NCI-H774 (cell line): ENCODE data around the gene SLC9C1.

Experiments
- DNase-seq: peaks from one replicate; lab custom pipeline; 2025; lab: John Stamatoyannopoulos, UW

SLC9C1 gene

DNA sequence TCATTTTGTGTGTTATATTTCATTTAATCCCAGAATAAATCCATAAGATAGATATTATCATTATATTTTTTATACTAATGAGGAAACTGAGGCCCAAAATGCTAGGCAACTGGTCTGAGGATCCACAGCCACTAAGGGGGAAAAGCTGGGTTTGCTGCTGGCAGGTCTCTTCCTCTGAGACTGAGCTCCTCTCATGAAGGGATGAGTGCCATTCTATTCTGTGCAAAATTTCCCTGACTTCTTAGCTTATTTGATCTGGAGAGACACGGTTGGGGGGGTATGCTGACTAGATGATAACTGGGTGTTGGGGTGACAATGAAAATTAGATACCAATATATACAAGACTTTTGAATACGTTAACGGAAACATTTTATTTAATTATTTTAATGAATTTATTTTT, 162.9 kb downstream of the SLC9C1 start:
- DNase-seq, result no peak

DNA sequence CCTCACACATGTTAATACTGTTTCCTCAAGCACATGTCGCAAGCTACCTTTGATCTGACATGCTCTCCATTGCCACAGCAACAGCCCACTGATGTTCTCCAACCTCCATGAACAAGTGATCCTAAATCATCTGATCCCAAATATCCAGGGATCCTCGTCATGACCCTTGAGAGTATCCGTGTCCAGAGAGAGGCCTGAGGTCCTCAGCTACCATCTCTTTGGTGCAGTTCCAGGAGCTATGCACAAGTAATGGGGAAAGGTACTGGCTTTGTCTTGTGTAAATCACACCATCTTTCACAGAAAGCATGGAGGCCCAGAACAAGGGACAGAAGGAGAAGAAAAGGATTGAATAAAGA, 163.4 kb downstream of the SLC9C1 start:
- no peak for DNase-seq

DNA sequence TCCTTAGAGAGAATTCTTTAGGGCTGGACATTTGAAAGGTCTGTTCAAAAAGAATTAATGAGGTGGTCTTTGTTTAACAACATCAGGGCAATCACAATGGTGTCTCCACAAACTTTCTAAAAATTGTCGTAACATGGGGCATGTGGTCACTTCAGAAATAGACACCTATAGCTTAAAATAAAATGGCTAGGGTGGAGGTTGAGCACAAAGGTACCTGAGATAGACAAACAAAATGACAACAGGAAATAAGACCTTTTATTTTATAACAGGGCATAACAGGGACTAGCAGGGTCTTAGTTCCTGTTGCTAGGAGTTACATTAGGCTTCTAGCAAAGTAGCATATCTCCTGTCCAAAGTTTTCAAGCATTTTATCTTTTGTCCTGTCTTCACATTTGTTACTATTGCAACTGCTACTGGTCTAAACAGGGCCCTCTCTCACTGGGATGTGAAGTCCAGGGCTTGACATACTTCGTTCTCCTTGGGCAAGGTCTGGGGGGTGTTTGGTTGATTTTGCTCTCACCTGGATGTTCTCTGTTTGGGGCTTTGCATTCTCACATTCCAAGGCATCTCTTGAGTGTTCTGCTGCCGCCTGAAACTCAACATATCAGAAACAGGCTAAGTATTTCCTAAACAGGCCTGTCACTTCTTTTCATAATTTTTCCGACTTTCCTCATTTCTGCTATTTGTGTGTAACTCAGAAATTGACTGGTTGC, 163.9 kb downstream of the SLC9C1 start:
- no peak for DNase-seq

DNA sequence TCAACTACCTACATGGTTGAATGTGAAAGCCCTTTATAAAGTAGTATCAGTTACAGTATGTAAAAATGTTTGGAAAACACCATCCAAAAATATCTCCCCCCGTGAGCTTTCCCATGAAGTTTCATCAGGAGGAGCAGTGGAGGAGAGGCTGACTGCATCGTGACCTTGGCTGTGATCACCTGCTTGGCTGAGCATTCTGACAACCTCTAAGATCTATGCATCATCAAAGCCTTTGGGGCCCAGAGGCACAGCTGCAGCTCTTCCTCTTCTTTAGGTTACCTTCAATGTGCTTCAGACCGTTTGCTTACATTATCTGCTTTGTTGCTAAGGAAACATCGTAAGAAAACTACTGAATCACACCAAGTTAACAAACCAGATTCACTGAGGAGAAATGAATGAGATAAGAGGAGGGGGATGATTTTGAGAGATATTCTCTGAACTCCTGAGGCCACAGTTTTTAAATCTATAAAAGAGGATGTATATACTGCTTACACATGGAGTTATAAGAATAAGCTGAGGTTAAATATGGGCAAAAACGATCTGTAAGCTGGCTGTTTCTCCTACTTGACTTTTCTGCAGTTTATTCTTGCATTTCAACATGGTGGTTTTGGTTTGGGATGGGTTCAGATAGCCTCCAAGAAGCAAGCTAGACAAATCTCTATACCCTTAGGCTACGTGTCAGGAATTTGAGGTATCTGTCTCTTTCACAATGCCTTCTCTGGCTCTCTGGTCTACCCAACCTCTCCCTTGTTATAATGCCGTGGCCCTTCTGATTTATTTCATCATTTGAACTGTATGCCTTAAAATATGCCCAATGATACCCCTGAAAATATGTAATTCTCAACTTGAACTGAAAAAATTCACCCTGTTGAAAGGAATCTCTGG, 164.9 kb downstream of the SLC9C1 start:
- DNase-seq, result no peak

DNA sequence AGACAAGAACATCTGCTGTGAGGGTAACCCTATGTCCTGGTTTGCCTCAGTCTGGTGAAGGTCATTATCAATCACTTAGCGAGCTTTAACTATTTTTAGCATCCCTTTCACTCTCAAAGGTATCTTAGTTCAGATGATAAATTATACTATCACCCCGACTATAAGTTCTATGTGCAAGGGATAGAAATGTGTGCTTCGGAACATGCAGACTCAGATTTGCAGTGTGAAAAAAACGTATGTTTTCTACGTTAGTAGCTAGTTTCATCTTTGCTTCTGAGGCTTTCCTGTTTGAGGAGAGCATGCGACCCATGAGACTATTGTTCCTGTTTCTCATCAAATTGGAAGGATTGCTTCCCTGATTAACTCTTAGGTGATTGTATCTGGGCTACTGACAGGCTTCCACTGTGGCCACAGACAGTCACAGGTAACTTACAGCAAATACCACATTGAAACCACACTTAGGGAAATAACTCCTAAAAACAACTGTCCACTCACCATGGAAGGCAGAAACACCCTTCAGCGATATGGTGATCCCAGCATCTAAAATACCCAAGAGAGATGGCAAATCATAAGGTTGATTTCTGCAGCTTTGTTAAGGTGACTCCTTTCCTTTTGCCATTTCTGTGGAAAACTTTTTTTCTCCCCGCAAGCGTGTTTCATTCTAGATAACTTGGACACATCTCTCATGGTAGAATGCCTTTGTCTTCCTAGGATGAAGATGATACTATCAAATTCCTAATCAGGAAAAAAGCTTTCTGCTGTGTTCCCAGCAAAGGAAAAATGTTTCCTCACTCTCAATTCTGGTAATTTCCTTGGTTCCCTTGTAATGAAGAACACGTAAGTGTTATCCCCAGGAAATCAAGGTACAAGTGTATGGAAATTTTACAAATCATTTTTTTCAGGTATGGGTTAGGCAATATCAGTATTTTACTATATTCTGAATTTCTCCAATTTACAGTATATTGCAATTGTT, 166.2 kb downstream of the SLC9C1 start:
- DNase-seq, result no peak

DNA sequence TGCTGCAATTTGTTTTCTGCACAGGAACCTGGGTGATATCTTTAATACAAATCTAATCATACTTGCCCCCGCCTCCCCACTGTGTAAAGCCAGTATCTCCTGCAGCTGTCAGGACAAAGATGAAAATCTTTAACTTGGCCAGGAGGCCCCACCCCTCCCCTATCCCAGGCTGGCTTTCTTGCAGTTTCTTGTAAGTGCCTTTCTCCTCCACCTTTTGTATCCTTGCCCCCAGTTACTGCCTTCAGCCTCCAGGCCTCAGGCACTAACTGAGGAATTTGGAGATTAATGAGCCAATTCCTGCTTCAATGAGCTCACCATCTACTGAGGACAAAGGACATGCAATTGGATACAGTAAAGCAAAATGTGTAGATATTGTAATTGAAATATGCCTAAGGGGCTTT, 167.5 kb downstream of the SLC9C1 start:
- DNase-seq, result no peak

DNA sequence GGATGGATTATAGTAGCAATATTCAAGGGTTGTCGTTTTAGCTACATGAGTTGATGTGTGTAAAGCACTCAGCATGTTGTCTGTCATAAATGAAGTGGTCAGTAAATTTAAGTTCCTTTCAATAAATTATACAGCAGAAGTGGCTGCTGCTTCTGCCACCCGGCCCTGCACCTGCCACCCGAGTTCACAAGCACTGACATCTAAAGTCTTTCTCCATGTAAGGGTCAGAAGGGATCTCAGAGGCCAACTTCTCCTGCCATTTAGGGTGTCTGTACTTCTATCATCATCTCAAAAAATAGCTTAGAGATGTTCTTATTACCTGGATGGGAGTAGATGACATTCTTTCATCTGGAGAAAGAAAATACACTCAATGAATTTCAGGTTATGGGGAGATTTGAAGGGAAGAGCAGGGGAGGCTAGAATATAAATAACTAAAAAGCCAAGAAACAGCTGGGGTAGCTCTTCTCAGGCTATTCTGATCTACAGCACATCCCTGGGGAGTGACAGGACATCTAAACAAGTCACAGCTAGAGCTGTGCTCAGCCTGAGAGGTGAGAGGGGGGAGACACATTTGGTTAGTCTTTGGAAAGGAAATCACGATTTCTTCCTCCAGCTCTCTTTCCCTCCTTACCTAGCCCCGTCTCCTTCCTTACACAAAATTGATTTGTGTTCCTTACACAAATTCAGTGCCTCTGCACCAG, 169.0 kb downstream of the SLC9C1 start:
- DNase-seq, result no peak

DNA sequence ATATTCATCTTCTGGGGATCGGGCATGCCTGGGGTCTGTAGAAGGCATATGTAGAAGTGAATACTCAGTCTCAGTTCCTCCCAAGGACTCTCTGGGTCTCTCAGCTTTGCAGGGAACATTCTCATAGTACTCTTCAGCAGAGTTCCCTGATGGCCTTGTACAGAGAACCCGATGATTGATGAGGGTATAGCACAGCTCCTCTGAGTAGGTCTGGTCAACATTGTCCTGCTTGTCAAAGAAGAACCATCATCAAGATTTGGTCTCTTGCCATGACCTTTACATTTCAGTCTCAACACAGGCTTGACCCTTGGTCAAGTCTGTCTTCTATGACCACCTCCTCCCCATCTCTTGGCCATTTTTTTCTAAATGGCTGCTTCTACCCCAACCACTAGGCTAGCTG, 170.5 kb downstream of the SLC9C1 start:
- no peak for DNase-seq

DNA sequence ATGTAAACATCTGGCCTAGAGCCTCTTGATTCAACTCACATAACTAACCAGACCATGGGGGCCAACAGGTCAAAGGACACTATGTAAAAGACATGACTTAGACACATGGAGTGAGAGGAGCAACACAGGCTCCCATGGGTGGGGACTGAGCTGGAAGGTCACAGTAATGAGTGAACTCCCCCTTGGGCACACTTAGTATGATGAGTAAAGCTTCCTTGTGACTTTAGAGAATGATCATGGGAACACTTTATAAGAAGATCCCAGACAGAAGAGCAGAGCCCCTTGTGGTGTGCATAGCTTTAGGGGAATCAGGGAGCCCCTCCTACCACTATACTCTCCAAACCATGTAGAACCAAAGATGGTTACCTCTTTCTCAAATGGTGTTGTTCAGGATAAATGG, 171.1 kb downstream of the SLC9C1 start:
- no peak for DNase-seq

DNA sequence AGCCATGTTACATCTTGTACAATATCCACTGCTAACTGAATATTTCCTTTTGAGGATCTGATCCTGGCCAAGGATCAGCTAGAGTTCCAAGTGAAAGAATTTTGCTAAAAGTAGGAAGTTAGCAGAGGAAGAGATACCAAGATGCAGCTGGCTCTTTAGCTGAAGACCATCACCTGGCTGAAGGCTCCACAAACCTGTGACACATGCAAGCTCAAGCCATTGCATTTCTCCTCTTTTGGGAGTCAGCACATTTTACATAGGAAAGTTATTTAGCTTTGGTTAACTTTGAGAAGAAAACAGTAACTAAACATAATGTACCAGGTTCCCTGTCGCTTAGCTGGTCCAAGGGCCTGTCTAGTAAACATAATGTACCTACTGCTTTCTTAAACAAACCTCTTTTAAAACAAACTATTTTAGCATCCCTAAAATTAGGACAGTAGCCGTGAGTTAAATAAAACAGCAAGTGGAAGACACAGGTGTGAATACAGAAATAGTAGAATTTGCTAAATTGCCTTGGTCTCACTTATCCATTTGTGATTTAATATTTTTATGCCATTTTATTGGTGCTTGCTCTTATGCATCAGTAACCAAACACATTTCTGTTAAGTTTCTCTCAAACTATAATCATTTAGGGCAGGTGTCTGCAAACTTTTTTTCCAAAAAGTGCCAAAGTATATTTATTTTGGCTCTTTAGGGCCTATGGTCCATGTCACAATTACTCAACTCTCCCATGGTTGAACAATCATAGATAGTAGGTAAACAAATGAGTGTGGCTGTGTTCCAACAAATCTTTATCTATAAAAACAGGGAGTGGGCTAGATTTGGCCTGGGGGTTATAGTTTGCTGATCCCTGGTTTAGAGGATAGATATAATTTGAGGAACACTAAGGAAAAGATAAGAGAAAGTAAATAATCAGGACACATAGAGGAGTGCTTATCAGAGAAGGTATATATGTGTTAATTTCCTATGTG, 172.2 kb downstream of the SLC9C1 start:
- no peak for DNase-seq

DNA sequence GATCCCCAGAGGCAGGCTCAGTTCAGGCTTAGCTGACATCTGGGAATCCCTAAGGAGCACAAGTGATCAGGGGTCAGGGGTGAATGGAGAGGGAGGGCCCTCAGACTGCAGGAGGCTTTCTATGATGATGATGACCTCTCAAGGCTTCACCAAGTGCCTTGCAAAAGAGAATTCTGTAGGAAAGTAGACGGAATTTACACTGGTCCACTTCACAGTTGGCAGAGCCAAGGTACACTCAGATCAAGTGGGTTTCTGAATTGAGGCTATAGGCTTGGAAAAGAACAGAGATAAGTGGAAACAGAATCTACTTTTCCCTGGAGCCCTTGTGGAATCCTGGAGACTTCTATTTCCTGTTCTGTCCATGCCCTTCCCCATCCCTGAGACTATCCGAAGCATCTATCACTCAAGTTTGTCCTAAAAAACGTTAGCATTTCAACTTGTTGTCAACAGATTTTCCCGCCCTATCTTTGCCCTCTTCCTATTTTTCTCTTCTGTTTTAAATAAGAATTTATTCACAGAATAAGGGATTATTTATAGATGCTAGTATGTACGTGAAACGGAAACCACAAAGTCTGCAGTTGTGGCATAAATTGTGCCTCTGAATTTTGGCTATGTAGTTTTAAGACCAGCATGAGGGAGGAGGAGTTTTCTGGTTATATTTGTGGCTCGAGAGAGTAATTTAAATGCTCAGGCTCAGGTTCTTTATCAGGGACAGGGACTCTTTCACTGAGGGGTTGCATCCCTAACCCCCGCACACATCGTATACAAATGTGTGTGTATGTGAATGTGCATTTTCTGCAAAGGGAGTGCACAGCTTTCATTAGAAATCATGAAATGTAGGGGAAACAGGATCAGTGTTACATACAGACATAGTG, 173.8 kb downstream of the SLC9C1 start:
- no peak for DNase-seq

DNA sequence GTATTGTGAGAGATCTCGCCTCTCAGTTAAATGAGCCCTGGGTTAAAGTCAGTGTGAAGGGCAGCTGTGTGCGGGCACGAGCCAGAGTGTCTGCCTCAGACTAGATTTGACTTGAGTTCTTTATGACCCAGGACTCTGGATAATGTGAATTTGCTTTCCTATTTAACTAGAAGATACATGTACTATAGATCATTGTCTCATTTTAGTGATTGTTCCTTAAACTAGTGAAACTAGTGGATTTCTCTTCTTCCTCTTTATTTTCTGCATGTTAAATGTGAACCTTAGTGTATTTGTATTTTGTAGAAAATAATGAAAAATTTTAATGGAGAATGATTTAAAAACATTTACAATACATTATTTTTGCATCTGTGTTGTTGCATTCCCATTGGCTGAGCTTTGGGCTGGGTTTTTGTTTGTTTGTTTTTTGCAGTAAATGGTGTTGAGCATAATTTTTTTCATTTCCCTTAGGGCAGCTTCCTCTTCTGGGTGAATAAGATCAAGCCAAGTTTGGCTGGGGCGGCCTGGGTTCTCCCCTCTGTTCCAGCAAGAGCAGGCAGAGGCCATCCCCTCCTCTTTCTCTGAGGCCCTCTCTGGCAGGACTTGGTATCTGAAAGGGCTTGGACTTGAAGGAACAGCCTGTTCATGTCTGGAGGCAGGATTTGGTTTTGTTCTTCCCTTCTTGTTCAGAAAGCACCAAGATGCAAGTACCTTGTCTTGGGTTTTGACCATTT, 176.0 kb downstream of the SLC9C1 start:
- no peak for DNase-seq

DNA sequence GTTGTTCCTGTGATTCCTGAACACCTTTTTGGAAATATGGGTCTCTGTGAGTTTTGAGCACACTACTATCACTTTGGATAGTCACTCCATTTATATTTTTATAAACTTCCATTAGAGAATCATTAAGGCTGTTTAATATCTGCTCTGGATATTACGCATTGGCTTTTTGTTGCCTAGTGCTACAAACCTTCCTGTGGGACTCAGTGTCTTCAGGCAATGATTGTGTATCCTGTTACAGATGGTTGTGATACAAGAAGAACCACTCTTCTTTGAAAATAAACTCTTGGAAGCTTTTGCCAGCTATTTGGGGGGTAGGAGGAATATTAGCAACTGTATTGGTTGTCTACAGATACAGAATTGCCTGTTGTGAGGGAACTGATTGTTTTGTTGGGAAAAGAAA, 176.6 kb downstream of the SLC9C1 start:
- no peak for DNase-seq

DNA sequence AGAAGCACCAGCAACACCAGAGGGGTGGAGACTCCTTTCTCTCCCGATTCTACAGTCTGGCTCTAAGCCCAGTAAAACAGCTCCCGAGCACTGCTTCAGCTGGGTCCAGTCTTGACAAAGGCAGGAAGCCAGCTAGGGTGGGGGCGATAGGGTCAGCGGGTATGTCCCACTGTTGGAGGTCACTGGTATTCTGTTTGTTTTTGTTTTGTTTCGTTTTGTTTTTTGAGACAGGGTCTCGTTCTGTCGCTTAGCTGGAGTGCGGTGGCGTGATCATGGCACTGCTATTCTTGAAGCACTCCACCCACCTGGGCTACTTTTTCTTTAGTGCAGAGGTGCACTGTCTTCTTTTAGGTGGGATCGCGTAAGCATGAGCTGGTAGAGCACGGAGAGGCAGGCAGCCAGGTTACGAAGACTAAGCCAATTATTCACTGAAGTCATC, 177.2 kb downstream of the SLC9C1 start:
- no peak for DNase-seq

DNA sequence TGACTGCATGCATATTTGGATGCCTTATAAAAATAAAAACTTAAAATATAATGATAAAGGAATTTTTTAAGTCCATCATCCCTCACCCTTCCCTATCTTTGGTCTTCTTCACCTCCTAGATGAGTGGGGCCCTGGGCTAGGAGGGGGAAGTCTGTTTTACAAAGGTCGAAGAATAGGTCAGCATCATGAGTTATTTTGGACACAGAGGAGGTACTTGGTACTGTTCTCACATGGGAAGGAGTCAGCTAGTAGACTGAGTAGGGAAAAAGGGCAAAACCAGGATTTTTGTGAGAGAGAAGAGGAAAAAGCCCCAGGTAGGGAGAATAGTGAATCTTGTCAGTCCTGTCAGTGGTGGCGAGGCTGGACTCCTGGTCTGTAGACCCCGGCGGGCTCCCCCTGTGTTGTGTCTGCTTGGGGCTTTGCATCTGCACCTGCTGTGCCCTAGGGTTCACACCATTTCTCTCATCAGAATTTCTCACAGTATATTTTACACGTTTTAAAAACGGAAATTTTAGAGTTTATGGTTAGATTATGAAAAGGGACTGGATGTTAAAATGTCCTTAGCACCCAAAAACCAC, 178.1 kb downstream of the SLC9C1 start:
- DNase-seq, result no peak

DNA sequence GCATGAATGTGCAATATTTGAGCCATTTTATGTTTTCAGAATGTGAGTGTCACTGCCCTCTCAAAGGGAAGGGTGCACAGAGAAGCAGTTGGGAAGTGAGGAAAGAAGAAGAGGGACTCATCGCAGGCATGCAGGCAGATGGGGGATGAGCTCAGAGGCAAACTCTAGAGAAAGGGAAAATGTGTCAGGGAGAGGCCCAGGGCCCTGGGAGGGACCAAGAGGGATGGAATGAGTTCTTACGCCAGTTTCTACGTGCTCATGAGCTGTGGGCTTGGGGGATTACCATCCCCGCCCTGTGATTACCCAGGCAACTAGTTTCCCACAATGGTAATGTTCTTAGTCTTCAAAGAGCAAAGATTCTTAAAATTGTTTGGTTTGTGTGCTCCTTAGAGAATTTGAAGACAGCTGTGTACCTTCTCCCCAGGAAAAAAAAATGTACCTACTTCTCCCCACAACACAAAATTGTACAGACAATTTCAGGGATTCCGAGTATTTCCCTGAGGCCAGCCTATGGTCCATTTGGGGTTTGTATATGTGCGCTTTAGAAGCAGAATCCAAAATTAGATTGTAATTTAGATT, 178.8 kb downstream of the SLC9C1 start:
- no peak for DNase-seq

DNA sequence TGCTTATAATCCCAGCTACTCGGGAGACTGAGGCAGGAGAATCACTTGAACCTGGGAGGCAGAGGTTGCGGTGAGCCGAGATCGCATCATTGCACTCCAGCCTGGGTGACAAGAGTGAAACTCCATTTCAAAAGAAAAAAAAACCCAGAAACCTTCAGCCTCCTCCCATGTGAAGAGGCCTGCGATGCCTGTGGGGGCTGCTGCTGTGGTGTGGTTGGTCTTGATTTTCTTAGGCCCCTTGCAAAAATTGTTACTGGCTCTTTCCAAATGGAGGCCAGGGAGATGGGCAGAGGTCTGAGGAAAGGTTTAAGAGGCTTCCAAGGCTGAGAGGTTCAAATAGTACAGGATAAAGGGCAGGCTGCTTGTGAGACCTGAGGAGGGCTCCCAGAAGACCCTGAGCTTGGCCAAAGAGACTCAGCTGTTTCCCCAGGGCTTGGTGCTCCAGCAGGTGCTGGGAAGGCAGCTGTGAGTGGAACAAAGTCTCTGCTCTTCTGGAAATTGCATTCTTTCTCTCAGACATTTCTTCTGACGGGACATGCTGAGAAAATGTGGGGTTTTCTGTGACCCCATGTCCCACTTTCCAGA, 179.3 kb downstream of the SLC9C1 start:
- DNase-seq, result no peak
